K562 (cell line): ENCODE data around the gene RELA.

Experiments
- CTCF ChIP-seq, 3 experiments: IDR thresholded peaks in 2 of 3; conservative IDR thresholded peaks in 1 of 3; 2 replicates each; pipeline ENCODE4 v1.5.1; 2011 to 2012; ENCODE audit warnings: low read length in 3 of 3, mild to moderate bottlenecking in 3 of 3, control low read depth in 2 of 3, improper control_type of control experiment in 1 of 3, inconsistent platforms in 1 of 3, low read depth in 1 of 3, mixed read lengths in 1 of 3, moderate library complexity in 1 of 3; ENCODE audit not compliant: insufficient read depth in 2 of 3
- ETS1 ChIP-seq: conservative IDR thresholded peaks from 2 replicates; pipeline ENCODE4 v1.6.1; 2011; ENCODE audit warnings: low read depth, mild to moderate bottlenecking, low read length; ENCODE audit not compliant: control insufficient read depth
- KLF16 ChIP-seq: IDR thresholded peaks from 2 replicates; pipeline ENCODE4 v1.6.1; 2016; ENCODE audit warnings: antibody characterized with exemption
- RFX5 ChIP-seq: IDR thresholded peaks from 2 replicates; pipeline ENCODE4 v1.6.1; 2011; ENCODE audit warnings: low read depth, mild to moderate bottlenecking, improper control_type of control experiment, low read length
- SMARCB1 ChIP-seq: IDR thresholded peaks from 2 replicates; pipeline ENCODE4 v1.6.1; 2011; ENCODE audit warnings: improper control_type of control experiment, low read depth; ENCODE audit not compliant: insufficient read length
- TAF15 ChIP-seq: fragments of 200-400 bp; formaldehyde crosslinking; IDR thresholded peaks from 2 replicates; pipeline ENCODE4 v1.6.1; 2017; ENCODE audit warnings: mild to moderate bottlenecking, low read depth, low read length, moderate library complexity
- ZFP1 ChIP-seq: fragments of 450-650 bp; formaldehyde crosslinking; IDR thresholded peaks from 2 replicates; pipeline ENCODE4 v1.4.0; 2020; ENCODE audit warnings: mild to moderate bottlenecking, mixed read lengths
- ZNF609 ChIP-seq: sonication (generic); formaldehyde crosslinking; IDR thresholded peaks from 2 replicates; pipeline ENCODE4 v1.8.1; 2023; ENCODE audit warnings: missing genetic modification reagents, mild to moderate bottlenecking, borderline replicate concordance

- TF ChIP-seq ETS1 (0 out of 2 replicates have a peak, but pooled peaks have one; percentile 4), RFX5 (no peak), KLF16 (no peak; the same call in 1 of the 2 replicates), ZNF609 (CRISPR knock-in tag) (no peak; the same call in 1 of the 2 replicates), SMARCB1 (no peak), CTCF (IDR thresholded peaks at IDR 0.05 in 2 of 3, conservative IDR thresholded peaks at IDR 0.05 in 1 of 3; ENCODE audit: insufficient read depth in 2 of 3, low read depth in 1 of 3, low read length in 3 of 3) (no peak), ZFP1 (CRISPR knock-in tag) (no peak), TAF15 (no peak)
Observed at GRCh38 chr11:65652511-65653228, 10.0 kb downstream of the RELA start.
